Activated T-cell treated with anti-CD3 and anti-CD28 coated beads for 4 hours (primary cell): ENCODE data around the gene FAM124B.

ENCODE experiments used
- DNase-seq: peaks from one replicate; pipeline ENCODE4 v3.0.0-alpha.2; 2020

FAM124B gene, protein sequence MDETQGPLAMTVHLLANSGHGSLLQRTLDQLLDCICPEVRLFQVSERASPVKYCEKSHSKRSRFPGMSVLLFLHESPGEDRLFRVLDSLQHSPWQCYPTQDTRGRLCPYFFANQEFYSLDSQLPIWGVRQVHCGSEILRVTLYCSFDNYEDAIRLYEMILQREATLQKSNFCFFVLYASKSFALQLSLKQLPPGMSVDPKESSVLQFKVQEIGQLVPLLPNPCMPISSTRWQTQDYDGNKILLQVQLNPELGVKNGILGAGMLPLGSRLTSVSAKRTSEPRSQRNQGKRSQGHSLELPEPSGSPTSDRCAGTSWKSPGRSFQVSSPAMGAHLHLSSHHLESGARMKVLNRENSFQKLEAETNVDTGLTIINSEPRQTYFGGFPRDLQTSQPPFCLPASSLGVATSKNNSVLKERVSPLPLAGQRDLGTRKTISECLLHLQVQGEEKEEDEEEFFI

GRCh38 chr2:224401641-224402342, at the start of gene FAM124B:
TSS of gene FAM124B (minus strand) at chr2:224402107. CDS start at chr2:224401768, 339 bp downstream.
- DNase-seq, result peak; percentile 4

- DNase-seq, result no peak
These were observed 47.6 kb upstream of the FAM124B start for GRCh38 chr2:224449212-224450147.

DNA sequence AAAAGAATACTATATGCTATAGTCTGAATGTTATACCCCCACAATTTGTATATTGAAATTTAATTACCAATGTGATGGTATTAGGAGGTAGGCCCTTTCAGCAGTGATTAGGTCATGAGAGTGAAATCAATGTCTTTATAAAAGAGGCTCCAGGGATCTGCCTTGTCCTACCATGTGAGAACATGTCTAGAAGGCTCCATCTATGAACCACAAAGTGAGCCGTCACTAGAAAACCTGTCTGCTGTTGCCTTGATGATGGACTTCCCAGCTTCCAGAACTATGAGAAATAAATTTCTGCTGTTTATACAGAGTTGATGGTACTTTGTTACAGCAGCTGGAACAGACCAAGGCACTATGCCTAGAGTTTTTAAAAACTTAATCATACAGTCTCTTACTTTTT, 46.3 kb upstream of the FAM124B start:
- DNase-seq, result no peak

DNA sequence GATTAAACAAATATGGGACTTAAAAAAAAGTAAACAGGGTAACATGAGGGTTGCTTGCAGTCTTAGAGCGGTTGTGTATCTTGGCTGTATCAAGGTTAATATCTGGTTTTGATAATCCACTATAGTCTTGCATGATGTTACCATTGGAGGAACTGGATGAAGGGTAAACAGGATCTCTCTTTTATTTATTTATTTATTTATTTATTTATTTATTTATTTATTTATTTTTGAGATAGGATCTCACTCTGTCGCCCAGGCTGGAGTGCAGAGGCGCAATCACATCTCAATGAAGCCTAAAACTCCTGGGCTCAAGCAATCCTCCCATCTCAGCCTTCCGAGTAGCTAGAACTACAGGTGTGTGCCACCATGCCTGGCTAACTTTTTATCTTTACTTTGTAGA, 42.9 kb upstream of the FAM124B start:
- no peak for DNase-seq

DNA sequence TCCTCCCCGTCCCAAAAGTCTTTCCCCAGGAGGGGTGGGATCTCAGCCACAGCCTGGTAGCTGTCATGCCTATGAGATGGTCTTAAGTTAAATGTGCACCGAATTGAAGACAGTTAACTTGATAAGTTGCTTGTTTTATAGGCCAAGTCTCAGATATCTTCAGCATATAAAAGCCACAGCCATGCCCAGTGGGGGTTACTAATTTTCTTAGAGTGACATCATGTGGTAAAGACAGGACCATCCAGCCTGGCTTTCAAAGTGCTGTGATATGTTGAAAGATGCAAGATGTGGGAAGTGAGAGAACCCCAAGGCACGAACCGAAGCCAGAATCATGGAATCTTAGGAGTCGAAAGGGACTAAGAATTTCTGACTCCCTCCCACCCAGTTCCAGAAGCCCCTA, 42.1 kb upstream of the FAM124B start:
- no peak for DNase-seq

GRCh38 chr2:224442071-224442967, 40.4 kb upstream of the FAM124B start:
- no peak for DNase-seq

DNA sequence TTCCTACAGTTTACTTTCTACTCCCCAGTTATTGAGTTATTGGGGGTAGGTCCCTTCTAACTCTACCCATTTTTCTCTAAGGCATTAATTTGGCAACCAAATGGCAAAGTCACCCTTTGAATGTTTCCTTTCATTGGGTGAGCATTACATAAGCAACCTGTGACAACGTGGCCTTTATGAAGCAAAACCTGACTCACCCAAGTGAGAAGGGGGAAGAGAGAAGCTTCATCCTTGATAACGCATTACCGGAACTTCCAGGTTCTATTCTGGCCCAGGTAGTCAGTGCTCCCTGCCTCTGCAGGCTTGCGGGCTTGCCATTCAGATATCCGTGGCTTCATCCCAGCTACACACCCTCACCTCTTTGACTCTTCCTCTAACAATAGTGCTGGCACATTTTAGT, 39.1 kb upstream of the FAM124B start:
- DNase-seq, result no peak

GRCh38 chr2:224438726-224439125, 36.8 kb upstream of the FAM124B start:
- no peak for DNase-seq

GRCh38 chr2:224436634-224437033, 34.7 kb upstream of the FAM124B start:
- no peak for DNase-seq

DNA sequence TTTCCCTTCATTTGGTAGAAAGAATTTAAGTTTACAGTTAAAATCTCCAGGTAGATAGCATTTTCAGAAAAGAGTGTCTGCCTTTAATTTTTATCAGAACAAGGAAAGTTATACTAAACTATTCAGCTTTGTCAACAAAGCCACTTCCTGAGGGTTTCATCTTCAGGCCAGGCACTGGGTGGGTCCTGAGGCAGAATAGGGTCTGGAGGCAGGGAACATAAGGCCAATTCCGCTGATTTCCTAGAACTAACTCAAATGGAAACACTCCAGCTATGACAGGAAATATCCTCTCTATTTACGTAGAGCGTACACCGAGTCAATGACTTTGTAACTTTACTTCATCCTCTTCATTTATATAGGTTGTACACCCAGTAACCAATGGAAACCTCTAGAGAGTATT, 32.7 kb upstream of the FAM124B start:
- no peak for DNase-seq

DNA sequence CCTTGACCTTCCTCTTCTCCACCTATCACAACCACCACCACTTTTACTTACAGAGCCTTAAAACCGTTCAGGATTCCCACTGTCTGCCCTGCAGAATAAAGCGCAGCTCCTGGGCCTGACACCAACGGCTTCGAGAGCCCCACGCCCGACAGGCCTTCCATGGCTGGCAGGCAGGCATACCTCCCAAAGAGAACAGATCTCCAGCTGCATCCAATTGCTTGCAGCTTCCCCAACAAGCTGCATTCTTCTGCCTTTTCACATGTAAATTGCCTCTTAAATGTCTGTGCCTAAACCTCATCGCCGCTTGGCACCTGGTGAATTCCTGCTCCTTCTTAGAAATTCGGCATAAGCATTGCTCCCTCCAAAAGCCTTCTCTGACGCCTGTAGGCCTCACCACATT, 31.5 kb upstream of the FAM124B start:
- DNase-seq, result no peak

DNA sequence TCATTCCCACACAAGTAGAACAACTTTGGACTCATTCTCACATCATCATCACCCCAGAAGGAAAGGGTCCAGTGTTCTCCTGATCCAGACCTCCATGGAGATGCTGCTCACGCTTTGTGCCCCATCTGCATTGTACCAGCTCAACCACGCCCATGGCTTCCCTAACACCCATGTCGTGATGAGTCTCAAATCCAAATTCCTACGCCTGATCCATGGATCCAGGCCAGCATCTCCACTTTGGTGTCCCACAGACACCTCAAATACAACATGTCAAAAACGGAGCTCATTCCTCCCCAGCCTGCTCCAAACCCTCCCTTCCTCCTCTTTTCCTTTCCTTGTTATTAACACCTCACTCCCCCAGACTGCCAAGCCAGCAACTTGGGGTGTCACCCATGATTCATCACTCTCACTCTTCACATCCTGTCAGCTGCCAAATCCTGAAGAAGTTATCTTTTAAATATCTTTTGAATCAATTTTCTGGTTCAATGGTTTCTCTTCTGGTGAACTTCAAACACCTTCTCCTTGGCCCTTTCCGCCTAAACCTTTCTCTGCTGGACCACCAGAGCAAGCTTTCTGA, 30.2 kb upstream of the FAM124B start:
- no peak for DNase-seq

- DNase-seq, result no peak
These were observed 27.5 kb upstream of the FAM124B start for GRCh38 chr2:224429441-224429810.

GRCh38 chr2:224428787-224429440, 27.0 kb upstream of the FAM124B start:
- DNase-seq, result no peak

GRCh38 chr2:224427471-224427870, 25.6 kb upstream of the FAM124B start:
- DNase-seq, result no peak

DNA sequence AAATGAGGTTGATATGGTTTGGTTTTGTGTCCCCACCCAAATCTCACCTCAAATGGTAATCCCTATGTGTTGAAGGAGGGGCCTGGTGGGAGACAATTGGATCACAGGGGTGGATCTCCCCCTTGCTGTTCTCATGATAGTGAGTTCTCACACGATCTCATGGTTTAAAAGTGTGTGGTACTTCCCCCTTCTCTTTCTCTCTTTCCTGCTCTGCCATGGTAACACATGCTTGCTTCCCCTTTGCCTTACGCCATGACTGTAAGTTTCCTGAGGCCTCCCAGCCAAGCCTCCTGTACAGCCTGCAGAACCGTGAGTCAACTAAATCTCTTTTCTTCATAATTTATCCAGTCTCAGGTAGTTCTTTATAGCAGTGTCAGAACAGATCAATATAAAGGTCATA, 24.7 kb upstream of the FAM124B start:
- no peak for DNase-seq

- DNase-seq, result no peak
These were observed 19.2 kb upstream of the FAM124B start for GRCh38 chr2:224421065-224421464.

DNA sequence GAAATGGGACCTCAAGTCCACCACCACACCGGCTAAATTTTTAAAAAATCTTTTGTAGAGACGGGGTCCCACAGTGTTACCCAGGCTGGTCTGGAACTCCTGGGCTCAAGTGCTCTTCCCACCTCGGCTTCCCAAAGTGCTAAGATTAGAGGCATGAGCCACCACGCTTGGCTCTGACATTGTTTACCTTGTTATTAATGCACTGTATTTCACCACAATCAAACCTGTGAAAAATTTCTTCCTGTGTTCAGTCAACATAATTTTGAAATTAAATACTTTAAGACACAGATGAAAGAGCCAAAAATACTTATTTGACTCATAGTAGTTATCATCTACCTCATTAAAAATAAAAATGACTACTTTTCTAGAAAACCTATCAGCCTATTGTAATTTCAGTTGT, 16.0 kb upstream of the FAM124B start:
- no peak for DNase-seq

GRCh38 chr2:224417361-224417729, 15.4 kb upstream of the FAM124B start:
- no peak for DNase-seq

DNA sequence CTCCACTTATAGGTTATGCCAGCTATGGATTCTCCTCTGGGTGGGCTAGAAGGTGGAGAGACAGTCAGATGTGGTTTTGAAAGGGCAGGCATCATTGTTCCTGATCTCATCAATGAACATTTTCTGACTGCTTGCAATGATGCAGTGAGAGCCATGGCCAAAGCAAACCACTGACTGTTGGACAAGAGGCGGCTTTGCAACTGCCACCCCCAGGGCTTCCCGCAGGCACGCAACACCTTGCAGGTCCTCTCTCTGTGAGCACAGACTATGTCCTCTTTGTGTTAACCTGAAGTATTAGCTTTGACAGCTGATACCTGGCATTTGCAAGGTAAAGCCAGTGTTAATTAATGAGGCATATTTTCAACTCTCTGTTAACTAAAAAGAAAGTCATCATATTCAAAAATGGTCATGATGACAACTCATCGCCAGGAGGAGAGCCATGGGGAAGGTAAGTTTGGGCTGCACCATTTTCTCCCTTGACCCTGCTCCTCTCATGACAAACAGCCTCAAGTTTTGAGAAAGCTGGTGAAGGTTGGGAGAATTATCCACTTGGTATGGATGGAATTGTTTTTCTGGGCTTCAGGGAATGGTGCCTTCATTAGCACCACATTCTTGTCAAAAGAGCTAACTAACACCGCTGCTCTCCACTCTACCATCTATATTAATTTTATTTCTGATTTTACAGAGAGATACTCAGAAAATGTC, 14.9 kb upstream of the FAM124B start:
- DNase-seq, result no peak

- DNase-seq, result no peak
These were observed 11.5 kb upstream of the FAM124B start for GRCh38 chr2:224413381-224413780.
